Measurements from ENCODE around the gene PRSS35. TPM values are rescaled to one million over a fixed set of nuclear protein-coding genes. Genes with fewer than 3 reads are reported as not detected.
"Not testable (repeated sequence)": the region's sequence is repeated elsewhere in the genome, so short reads cannot be mapped to it uniquely, and the experiment has no call there.

The PRSS35 gene
- total and polyA plus RNA-seq, 5 donors = 6.6 to 18.9 (median 9.4) TPM

DNA sequence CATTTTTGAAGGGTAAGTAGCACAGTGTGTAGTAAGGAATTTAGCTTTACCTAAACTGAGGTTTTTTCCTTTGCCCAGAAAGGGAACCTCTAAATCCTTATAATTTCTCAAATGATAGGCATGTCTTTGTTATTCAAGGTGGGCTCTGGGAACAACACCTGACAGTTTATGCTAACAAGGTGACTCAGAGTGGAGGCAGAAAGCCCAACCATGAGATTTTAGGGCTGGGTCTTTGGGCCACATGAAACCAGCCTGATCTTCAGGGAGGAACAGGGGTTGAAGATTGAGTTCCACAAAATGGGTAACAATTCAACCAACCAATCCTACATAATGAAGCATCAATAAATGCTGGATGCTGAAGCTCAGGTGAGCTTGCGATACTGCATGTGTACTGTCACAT, 46.6 kb downstream of the PRSS35 start:
- no peaks in the 10 kb centered on the region for H3K9me3 ChIP-seq (ENCODE audit: control insufficient read depth, low read length)
- H3K27me3 ChIP-seq (ENCODE audit: control insufficient read depth, insufficient read depth) = no peaks in the 10 kb centered on the region
- intact Hi-C loops (cut with DNase I) = no loop called here
- no peak overlapping the region for H3K4me3 ChIP-seq (ENCODE audit: low read length)
- no peak for DNase-seq
- H3K27ac ChIP-seq (ENCODE audit: low read length) = no peak overlapping the region
- H3K4me1 ChIP-seq (ENCODE audit: control insufficient read depth, insufficient read depth, low read length) = no peaks in the 10 kb centered on the region
- ATAC-seq = no peak
- WGBS = 100% methylated on average over 1 of the region's 1 CpG

DNA sequence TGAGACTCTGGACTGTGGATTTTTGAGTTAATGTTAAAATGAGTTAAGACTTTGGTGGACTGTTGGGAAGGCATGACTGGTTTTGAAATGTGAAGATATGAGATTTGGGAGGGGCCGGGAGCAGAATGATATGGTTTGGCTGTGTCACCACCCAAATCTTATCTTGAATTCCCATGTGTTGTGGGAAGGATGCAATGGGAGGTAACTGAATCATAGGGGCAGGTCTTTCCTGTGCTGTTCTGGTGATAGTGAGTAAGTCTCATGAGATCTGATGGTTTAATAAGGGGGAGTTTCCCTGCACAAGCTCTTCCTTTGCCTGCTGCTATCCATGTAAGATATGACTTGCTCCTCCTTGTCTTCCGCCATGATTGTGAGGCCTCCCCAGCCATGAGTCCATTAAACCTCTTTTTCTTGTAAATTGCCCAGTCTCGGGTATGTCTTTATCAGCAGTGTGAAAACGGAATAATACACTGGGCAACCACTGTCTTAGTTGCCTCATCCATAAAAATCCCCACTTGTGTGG, 59.4 kb downstream of the PRSS35 start:
- H3K27me3 ChIP-seq (ENCODE audit: control insufficient read depth, insufficient read depth); H3K9me3 ChIP-seq (ENCODE audit: control insufficient read depth, low read length); ATAC-seq; H3K4me3 ChIP-seq (ENCODE audit: low read length); DNase-seq; intact Hi-C loops (cut with DNase I); H3K4me1 ChIP-seq (ENCODE audit: control insufficient read depth, insufficient read depth, low read length); H3K27ac ChIP-seq (ENCODE audit: low read length): not testable (repeated sequence)
- 61% methylated on average over 4 of the region's 4 CpGs for WGBS

DNA sequence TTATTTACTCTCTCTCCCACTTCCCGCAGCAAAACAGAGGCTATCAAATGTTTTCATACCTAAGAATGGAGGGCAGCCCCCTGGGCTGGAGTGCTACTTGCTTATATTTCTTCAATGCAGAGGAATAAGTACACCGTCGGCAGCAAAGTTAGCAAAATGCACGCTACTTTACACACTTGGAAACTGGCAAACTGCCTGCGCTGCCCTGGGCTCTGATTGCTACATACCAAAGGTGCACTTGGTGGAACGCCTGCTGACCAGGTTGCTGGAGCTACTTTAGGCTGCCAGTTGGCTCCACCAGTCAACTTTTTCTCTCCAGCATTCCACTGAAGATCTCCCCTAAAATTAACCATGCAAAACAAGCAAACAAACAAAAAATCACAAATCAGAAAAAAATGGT, 62.4 kb downstream of the PRSS35 start:
- Histone ChIP-seq H3K4me1 (ENCODE audit: control insufficient read depth, insufficient read depth, low read length) (no peaks in the 10 kb centered on the region), H3K9me3 (ENCODE audit: control insufficient read depth, low read length) (no peaks in the 10 kb centered on the region), H3K27me3 (ENCODE audit: control insufficient read depth, insufficient read depth) (no peaks in the 10 kb centered on the region), H3K27ac (ENCODE audit: low read length) (no peak overlapping the region), H3K4me3 (ENCODE audit: low read length) (no peak overlapping the region)
- DNase-seq (no peak), ATAC-seq (no peak)
- intact Hi-C loops (cut with DNase I) = no loop called here
- WGBS = 71% methylated on average over 6 of the region's 6 CpGs

Other genes with a start within 250 kb of the PRSS35 start
- gene ME1, start 81.5 kb upstream of the PRSS35 start, total RNA-seq = 10 to 100 TPM; 34.8 to 43.7 (median 39.7) TPM
- gene ME1, start 81.5 kb upstream of the PRSS35 start, polyA plus RNA-seq = 33.2 TPM
- under 1 TPM in 2 of 4 donors, not detected in 2; 0.11 to 0.89 TPM for gene SNAP91, start 196.6 kb downstream of the PRSS35 start, total RNA-seq
- 0.18 TPM for gene SNAP91, start 196.6 kb downstream of the PRSS35 start, polyA plus RNA-seq